H9 (cell line): ENCODE data around the gene EMB. TPM values are rescaled to one million over a fixed set of nuclear protein-coding genes. Genes with fewer than 3 reads are reported as not detected.

Source experiments
- DNase-seq: peaks from one replicate; pipeline ENCODE4 v3.0.0-alpha.2; 2017
- H2AFZ ChIP-seq: one replicate; pipeline ENCODE4 v1.6.1; 2013; ENCODE audit warnings: mild to moderate bottlenecking, low read length, control low read depth, moderate library complexity
- H2AK5ac ChIP-seq: 2 replicates; pipeline ENCODE4 v1.6.1; 2013; ENCODE audit warnings: low read length, control low read depth, mixed read lengths; ENCODE audit not compliant: insufficient read length
- H2BK120ac ChIP-seq: one replicate; pipeline ENCODE4 v1.6.1; 2013; ENCODE audit warnings: low read depth, mild to moderate bottlenecking, low read length, control low read depth, inconsistent platforms; ENCODE audit not compliant: poor library complexity, severe bottlenecking
- H2BK12ac ChIP-seq: 2 replicates; pipeline ENCODE4 v1.6.1; 2013; ENCODE audit warnings: low read length, control low read depth, mixed read lengths, low read depth; ENCODE audit not compliant: insufficient read length
- H2BK15ac ChIP-seq: 2 replicates; pipeline ENCODE4 v1.6.1; 2013; ENCODE audit warnings: low read depth, low read length, control low read depth
- H2BK20ac ChIP-seq: one replicate; pipeline ENCODE4 v1.6.1; 2013; ENCODE audit warnings: low read depth, mild to moderate bottlenecking, low read length, control low read depth, inconsistent platforms; ENCODE audit not compliant: poor library complexity, severe bottlenecking
- H2BK5ac ChIP-seq: 2 replicates; pipeline ENCODE4 v1.6.1; 2013; ENCODE audit warnings: low read length, control low read depth, mixed read lengths; ENCODE audit not compliant: insufficient read length
- H3K14ac ChIP-seq: 2 replicates; pipeline ENCODE4 v1.6.1; 2013; ENCODE audit warnings: low read length, control low read depth; ENCODE audit not compliant: insufficient read depth
- H3K18ac ChIP-seq: 2 replicates; pipeline ENCODE4 v1.6.1; 2013; ENCODE audit warnings: low read depth, mild to moderate bottlenecking, mixed read lengths, low read length, control low read depth; ENCODE audit not compliant: insufficient read length
- H3K23ac ChIP-seq: 2 replicates; pipeline ENCODE4 v1.6.1; 2013; ENCODE audit warnings: low read length, control low read depth, mixed read lengths, low read depth; ENCODE audit not compliant: insufficient read length
- H3K23me2 ChIP-seq: 2 replicates; pipeline ENCODE4 v1.6.1; 2013; ENCODE audit warnings: low read depth, mild to moderate bottlenecking, mixed read lengths, low read length, control low read depth; ENCODE audit not compliant: insufficient read length, poor library complexity, severe bottlenecking
- H3K27ac ChIP-seq: 2 replicates; pipeline ENCODE4 v1.5.1; 2013; ENCODE audit warnings: low read length, control low read depth, mixed read lengths, low read depth; ENCODE audit not compliant: insufficient read length
- H3K27me3 ChIP-seq: 2 replicates; pipeline ENCODE4 v1.6.1; 2013; ENCODE audit warnings: low read length, control low read depth, inconsistent platforms; ENCODE audit not compliant: insufficient read depth
- H3K4ac ChIP-seq: 2 replicates; pipeline ENCODE4 v1.6.1; 2013; ENCODE audit warnings: low read depth, mild to moderate bottlenecking, control low read depth, inconsistent platforms, low read length, moderate library complexity
- H3K4me1 ChIP-seq: 2 replicates; pipeline ENCODE4 v1.6.1; 2013; ENCODE audit warnings: low read length, control low read depth, inconsistent platforms; ENCODE audit not compliant: insufficient read depth
- H3K4me2 ChIP-seq: 2 replicates; pipeline ENCODE4 v1.6.1; 2013; ENCODE audit warnings: low read length, control low read depth, mixed read lengths; ENCODE audit not compliant: insufficient read length, insufficient read depth
- H3K56ac ChIP-seq: 2 replicates; pipeline ENCODE4 v1.6.1; 2013; ENCODE audit warnings: low read depth, mild to moderate bottlenecking, mixed read lengths, low read length, control low read depth; ENCODE audit not compliant: insufficient read length
- H3K79me1 ChIP-seq: 2 replicates; pipeline ENCODE4 v1.6.1; 2013; ENCODE audit warnings: low read depth, mild to moderate bottlenecking, moderate library complexity, low read length, control low read depth, inconsistent platforms; ENCODE audit not compliant: insufficient read depth, poor library complexity, severe bottlenecking
- H3K79me2 ChIP-seq: 2 replicates; pipeline ENCODE4 v1.6.1; 2013; ENCODE audit warnings: low read length, control low read depth, inconsistent platforms; ENCODE audit not compliant: insufficient read depth
- H3K9ac ChIP-seq: 2 replicates; pipeline ENCODE4 v1.6.1; 2013; ENCODE audit warnings: low read length, control low read depth, mixed read lengths; ENCODE audit not compliant: insufficient read length; ENCODE audit errors: extremely low read depth
- H3K9me3 ChIP-seq: one replicate; pipeline ENCODE4 v1.6.1; 2013; ENCODE audit warnings: low read depth, low read length, inconsistent platforms; ENCODE audit not compliant: control insufficient read depth
- H3T11ph ChIP-seq: one replicate; pipeline ENCODE4 v1.6.1; 2013; ENCODE audit warnings: mild to moderate bottlenecking, low read length, control low read depth, inconsistent platforms
- H4K20me1 ChIP-seq: one replicate; pipeline ENCODE4 v1.6.1; 2013; ENCODE audit not compliant: control insufficient read depth, insufficient read length, insufficient read depth
- H4K5ac ChIP-seq: 2 replicates; pipeline ENCODE4 v1.6.1; 2013; ENCODE audit warnings: low read depth, mild to moderate bottlenecking, mixed read lengths, low read length, control low read depth; ENCODE audit not compliant: insufficient read length
- H4K8ac ChIP-seq: replicated peaks from 2 replicates; pipeline ENCODE4 v1.6.1; 2013; ENCODE audit warnings: low read length, control low read depth, mixed read lengths, low read depth; ENCODE audit not compliant: insufficient read length
- H4K91ac ChIP-seq: 2 replicates; pipeline ENCODE4 v1.6.1; 2013; ENCODE audit warnings: low read depth, mild to moderate bottlenecking, moderate library complexity, mixed read lengths, low read length, control low read depth; ENCODE audit not compliant: insufficient read length
- H3K27ac Mint-ChIP-seq, 3 experiments: 2 replicates in 2 of 3; 3 replicates in 1 of 3; pipeline ENCODE4 v1.8.0; 2020 to 2021; ENCODE audit warnings: mixed read lengths in 3 of 3, mild to moderate bottlenecking in 1 of 3, moderate library complexity in 1 of 3
- H3K27me3 Mint-ChIP-seq: 2 replicates; pipeline ENCODE4 v1.8.0; 2021; ENCODE audit warnings: low read depth, mild to moderate bottlenecking, moderate library complexity, mixed read lengths
- H3K36me3 Mint-ChIP-seq, 3 experiments: 2 replicates in 2 of 3; 3 replicates in 1 of 3; pipeline ENCODE4 v1.8.0; 2020 to 2021; ENCODE audit warnings: low read depth in 3 of 3, mixed read lengths in 3 of 3; ENCODE audit not compliant: insufficient read depth in 1 of 3
- H3K4me1 Mint-ChIP-seq, 2 experiments: 2 replicates each; pipeline ENCODE4 v1.8.0; 2020; ENCODE audit warnings: mixed read lengths in 2 of 2
- H3K4me3 Mint-ChIP-seq, 2 experiments: 2 replicates in 1 of 2; 3 replicates in 1 of 2; pipeline ENCODE4 v1.8.0; 2020 to 2021; ENCODE audit warnings: mild to moderate bottlenecking in 2 of 2, mixed read lengths in 2 of 2, moderate library complexity in 1 of 2
- H3K9me3 Mint-ChIP-seq, 2 experiments: 2 replicates in 1 of 2; 3 replicates in 1 of 2; pipeline ENCODE4 v1.8.0; 2020; ENCODE audit warnings: mild to moderate bottlenecking in 2 of 2, mixed read lengths in 2 of 2, moderate library complexity in 1 of 2
- CTCF ChIP-seq: fragments of 200-600 bp; sonication (generic); conservative IDR thresholded peaks from 3 replicates; pipeline ENCODE4 v1.8.0; 2021; ENCODE audit warnings: antibody characterized with exemption, mild to moderate bottlenecking
- total RNA-seq: library from RNA; stranded (reverse); gene quantifications from 2 replicates; pipeline ENCODE4 v1.2.1, GENCODE V29; 2021

EMB gene
- total RNA-seq, 1 experiment from 2014 or later: 39.4 TPM

- no peak overlapping the region for H2BK120ac ChIP-seq
- H2BK12ac ChIP-seq: no peak overlapping the region
- H3K4me2 ChIP-seq: no peak overlapping the region
- no peak overlapping the region for H4K8ac ChIP-seq
- Mint-ChIP-seq H3K36me3 (peaks cover 4 to 30% (median 10%) of the 10 kb centered on the region in 3 experiments; a peak in 6 of 7 replicates), H3K27me3 (peaks cover 1% of the 10 kb centered on the region), H3K27ac (no peak overlapping the region), H3K9me3 (peaks cover 71 to 91% of the 10 kb centered on the region in 2 experiments), H3K4me3 (no peak overlapping the region), H3K4me1 (no peaks in the 10 kb centered on the region)
- H2BK5ac ChIP-seq: no peak overlapping the region
- no peak for DNase-seq
- H3K79me1 ChIP-seq: no peaks in the 10 kb centered on the region
- no peak overlapping the region for H2BK15ac ChIP-seq
- no peak overlapping the region for H2BK20ac ChIP-seq
- H3K18ac ChIP-seq: no peak overlapping the region
- no peak for TF ChIP-seq CTCF
- H3K56ac ChIP-seq: no peak overlapping the region
- H3T11ph ChIP-seq: no peak overlapping the region
- H3K4me1 ChIP-seq: no peaks in the 10 kb centered on the region
- H2AFZ ChIP-seq: no peak overlapping the region
- H3K9me3 ChIP-seq: peaks cover 5% of the 10 kb centered on the region
- H3K23ac ChIP-seq: no peak overlapping the region
- H4K20me1 ChIP-seq: no peaks in the 10 kb centered on the region
- H4K5ac ChIP-seq: no peak overlapping the region
- H2AK5ac ChIP-seq: no peak overlapping the region
- H3K9ac ChIP-seq: no peak overlapping the region
- H4K91ac ChIP-seq: no peak overlapping the region
- H3K27ac ChIP-seq: no peak overlapping the region
- H3K27me3 ChIP-seq: no peaks in the 10 kb centered on the region
- H3K23me2 ChIP-seq: no peaks in the 10 kb centered on the region
- no peak overlapping the region for H3K14ac ChIP-seq
- H3K79me2 ChIP-seq: no peaks in the 10 kb centered on the region
- H3K4ac ChIP-seq: no peak overlapping the region
These were observed 81.9 kb downstream of the EMB start for GRCh38 chr5:50359187-50359586.
